NCI-H1417 treated with DMSO at 0.1 percent for 48 hours (cell line): ENCODE measurements around the gene SIRPD.

Source experiments
- DNase-seq: peaks from one replicate; lab custom pipeline; 2025; lab: John Stamatoyannopoulos, UW

The SIRPD gene

GRCh38 chr20:1494436-1494835 lies 63.1 kb downstream of the SIRPD start:
- no peak for DNase-seq

DNA sequence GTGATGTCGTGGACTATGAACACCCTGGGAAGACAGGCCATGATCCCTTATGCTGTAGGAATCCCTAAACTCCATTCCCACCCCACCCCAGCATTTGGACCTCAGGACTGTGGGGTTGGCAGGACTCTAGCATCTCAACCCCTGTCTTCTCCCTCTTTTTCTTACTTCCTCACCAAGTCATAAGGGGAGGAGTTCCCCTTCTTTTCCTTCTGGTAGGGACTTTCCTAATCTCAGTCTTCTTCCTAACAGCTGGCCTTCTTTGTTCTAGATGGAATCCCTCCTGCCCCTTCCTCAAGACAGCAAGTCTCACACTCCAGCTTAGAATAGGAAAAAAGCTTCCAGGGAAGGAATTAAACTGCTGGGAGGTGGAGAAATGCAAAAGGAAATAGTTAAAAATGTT lies 64.0 kb downstream of the SIRPD start:
- no peak for DNase-seq

DNA sequence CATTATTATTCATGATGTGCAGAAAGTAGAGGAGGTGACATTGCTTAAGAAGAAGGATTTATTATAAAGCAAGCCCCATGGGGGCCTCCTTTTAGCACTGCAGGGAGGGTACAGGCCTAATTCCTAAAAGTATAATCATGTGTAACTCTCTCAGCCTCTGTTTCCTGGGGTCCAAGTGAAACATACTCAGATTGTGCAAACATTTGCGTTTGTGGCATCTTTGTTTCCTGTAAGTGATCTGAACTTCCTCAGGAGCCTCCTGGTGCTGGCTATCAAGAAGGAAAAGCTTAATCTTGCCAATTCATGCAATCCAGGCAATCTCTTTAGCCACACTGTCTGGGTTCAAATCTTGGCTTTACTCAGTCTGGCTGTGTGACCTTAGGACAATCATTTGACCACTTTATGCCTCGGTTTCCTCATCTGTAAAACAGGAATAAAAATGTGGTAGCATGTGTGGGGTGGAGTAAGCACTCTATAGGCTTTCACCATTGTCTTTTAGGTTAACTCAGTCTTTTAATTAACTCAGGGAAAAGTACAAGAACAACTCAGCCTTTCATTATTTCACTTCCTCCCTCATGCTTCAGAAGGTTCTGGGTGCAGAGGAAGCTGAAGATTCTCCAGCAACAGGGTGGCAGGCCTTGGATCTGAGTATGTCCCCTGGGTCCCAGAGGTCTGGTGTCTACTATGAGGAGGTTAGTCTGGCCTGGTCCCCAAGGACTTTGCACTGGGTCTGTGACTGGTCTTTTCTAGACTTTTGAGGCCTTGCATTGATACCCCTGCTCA lies 65.5 kb downstream of the SIRPD start:
- no peak for DNase-seq

DNA sequence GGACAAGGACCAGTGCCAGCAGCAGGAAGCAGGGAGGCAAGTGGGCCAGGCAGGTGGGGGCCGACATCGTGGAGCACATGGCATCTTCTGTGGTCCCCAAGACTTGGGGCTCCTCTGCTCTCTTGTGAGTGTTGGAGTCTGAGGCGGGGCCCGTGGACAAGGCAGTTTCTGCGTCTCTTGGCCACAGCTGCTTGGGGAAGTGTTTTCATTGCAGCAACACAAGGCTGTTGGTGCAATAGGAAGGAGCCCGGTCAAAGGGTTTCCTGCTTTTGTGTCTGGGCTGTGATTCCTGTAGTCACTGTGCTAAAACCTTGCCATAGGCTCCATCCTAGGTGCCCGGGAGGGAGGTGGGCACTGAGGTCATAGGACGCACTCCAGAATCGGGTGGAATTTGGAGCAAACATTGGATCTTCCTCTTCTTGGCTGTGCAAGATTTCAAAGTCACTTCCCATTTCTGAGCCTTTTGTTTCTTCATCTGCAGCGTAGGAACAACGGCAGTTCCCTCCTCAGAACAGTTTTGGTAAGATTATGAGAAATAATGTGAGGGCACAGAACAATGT lies 66.1 kb downstream of the SIRPD start, which contains the start of gene SIRPB2:
SIRPB2 (minus strand) TSS at position 140 of the 560 bp plus-strand sequence; CDS start at position 79, 61 bp downstream.
- DNase-seq: no peak

DNA sequence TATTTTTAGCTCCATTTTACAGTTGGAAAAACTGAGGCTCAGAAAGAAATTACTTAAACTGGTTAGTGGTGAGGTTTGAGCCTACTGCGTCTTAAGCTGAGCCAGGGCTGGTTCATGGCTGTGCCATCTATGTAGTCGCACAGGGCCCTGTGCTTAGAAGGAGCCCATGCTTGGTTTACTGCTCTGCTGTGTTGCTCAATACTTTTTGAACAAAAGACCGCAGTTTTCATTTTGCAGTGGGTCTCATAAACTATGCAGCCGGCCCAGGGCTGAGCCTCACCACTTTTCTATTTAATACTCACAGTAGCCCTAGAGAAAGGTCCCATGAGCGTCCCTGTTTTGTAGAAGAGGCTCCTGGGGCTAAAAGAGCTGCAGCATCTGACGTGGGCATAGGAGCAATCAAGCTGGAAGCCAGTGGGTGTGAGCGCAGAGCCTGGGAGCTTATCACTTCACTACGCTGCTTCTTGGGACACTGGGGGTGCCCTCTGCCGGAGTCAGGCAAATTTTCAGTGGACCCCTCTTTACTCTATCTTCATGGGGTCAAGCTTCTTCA lies 66.8 kb downstream of the SIRPD start:
- no peak for DNase-seq

- DNase-seq: no peak
These were observed 67.6 kb downstream of the SIRPD start for GRCh38 chr20:1489764-1490436.

DNA sequence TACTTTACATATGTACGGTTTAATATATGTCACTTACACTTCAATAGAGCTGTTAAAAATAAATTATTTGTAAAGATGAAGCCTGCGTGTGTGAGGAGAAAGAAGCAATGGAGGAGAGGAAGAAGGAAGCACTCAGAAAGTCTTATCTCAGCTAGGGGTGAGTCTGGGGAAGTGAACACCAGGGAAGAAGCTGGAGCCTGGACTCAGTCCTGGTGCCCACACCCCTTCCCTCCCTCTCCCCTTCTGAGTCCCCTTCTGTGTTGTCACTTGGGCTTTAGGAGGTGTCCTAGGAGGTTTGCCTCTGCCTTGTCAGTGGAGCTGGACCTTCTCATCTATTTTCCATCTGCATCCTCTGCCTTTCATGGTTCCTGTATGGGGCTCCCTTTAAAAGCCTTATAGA lies 68.2 kb downstream of the SIRPD start:
- DNase-seq: no peak

DNA sequence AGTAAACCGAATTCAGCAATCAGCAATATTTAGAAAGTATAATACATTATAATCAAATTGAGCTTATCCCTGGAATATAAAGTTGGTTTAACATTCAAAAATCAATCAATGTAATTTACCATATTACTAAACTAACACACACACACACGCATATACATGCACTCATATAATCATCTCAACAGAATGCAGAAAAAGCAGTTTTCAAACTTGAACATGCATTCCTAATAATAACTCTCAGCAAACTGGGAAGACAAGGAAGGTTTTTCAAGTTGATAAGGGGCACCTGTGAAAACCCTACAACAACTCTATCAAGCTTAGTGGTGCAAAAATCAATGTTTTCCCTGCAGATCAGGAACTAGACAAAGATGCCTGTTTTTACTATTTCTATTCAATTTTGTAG lies 70.9 kb downstream of the SIRPD start:
- DNase-seq: no peak

DNA sequence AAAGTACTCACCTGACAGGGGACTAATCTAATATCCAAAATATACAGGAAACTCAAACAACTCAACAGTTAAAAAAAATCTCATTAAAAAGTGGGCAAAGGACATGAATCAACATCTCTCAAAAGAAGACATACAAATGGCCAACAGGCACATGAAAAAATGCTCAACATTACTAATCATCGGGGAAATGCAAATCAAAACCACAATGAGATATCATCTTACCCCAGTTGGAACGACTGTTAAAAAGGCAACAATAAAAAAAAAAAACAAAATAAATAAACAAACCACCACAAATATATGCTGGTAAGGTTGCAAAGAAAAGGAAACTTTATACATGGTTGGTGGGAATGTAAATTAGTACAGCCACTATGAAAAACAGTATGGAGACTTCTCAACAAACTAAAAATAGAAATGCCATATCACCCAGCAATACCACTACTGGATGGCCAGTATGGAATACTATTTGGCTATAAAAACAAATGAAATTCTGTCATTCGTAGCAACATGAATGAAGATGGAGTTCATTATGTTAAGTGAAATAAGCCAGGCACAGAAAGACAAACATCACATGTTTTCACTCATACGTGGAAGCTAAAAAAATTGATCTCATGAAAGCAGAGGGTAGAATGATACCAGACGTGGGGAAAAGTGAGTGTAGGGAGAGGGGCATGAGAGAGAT lies 72.9 kb downstream of the SIRPD start:
- no peak for DNase-seq
